Measurements from ENCODE around the gene DUSP28.

DUSP28 gene

GRCh38 chr2:240586919-240587800, 27.0 kb downstream of the DUSP28 start:
- DNase-seq: peak; percentile 40 to 57

DNA sequence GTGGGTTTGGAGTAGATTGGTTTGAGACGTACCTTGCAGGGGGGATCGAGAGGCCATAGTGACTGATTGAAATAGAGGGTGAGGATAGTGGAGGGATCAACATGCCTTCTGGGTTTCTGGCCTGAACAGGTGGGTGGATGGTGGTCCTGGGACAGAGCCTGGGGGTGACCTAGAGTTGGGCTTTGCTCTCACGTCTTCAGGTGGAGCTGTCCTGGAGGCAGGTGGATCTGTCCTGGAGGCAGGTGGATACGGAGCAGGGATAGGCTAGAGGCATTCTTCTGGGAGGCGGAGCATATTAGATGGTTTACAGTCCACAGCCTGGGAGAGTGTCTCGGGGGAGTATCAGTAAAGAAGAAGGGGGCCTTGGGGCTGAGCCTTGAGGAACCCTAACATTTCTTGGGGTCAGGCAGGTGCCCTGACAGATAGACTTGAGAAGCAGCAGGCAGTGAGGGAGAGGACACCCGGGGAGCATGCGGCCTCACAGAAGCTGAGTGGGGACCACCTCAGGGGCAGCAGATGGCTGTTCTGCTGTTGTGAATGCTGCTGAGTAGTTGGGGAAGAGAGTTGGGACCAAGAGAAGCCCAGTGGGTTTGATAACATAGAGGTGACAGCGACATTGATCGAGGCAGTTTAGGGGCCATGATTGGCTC, 28.0 kb downstream of the DUSP28 start:
- DNase-seq: no peak

DNA sequence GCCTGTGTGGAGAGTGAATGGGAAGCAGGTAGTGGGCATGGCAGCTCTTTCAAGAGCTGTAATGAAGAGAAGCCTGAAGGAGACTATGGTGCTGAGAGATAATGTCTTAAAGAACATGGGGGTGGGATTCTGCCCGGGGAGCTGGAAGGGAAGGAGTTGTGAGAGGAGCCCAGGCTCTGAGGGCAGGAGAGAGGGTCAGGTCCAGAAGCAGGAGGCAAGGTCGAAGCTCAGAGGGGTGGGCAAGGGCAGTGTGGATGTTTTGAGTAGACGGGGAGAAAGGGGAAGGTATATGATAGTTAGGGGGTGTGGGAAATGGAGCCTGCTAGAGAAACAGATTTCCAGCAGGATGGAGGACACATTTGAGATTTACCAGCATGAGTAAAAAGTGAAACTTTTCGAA, 28.5 kb downstream of the DUSP28 start:
- no peak for DNase-seq

DNA sequence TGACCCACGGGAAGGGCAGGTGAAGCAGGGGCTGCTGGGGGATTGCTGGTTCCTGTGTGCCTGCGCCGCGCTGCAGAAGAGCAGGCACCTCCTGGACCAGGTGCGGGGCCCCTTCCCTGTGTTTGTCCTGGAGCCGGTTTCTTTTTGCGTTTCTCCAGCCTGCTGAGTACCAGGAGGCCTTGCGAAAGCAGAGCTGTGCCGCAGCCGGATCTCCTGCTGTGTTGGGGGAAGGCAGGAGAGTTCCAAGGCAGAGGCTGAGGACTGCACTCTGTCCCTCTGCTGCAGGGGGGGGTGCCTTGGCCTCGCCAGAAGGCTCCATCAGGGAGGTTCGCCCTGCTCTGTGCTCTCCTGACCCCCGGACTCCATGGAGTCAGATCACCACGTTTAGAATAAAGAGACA, 29.2 kb downstream of the DUSP28 start:
- DNase-seq: no peak

GRCh38 chr2:240589850-240590525, 29.8 kb downstream of the DUSP28 start:
- no peak for DNase-seq

DNA sequence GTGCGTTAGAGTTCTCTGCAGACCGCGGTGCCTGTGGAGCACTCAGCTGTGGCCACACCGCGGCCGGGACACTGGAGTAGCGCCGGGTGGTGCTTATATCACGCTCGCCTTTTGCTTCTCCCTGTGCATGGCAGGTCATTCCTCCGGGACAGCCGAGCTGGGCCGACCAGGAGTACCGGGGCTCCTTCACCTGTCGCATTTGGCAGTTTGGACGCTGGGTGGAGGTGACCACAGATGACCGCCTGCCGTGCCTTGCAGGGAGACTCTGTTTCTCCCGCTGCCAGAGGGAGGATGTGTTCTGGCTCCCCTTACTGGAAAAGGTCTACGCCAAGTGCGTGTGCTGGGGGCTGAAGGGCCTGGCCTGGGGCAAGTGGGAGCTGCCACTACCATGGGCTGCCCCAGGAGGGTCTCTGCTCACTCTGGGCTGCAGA, 30.5 kb downstream of the DUSP28 start:
- DNase-seq: no peak

GRCh38 chr2:240591226-240591625, 31.1 kb downstream of the DUSP28 start:
- DNase-seq: no peak

GRCh38 chr2:240591784-240592183, 31.6 kb downstream of the DUSP28 start:
- no peak for DNase-seq

DNA sequence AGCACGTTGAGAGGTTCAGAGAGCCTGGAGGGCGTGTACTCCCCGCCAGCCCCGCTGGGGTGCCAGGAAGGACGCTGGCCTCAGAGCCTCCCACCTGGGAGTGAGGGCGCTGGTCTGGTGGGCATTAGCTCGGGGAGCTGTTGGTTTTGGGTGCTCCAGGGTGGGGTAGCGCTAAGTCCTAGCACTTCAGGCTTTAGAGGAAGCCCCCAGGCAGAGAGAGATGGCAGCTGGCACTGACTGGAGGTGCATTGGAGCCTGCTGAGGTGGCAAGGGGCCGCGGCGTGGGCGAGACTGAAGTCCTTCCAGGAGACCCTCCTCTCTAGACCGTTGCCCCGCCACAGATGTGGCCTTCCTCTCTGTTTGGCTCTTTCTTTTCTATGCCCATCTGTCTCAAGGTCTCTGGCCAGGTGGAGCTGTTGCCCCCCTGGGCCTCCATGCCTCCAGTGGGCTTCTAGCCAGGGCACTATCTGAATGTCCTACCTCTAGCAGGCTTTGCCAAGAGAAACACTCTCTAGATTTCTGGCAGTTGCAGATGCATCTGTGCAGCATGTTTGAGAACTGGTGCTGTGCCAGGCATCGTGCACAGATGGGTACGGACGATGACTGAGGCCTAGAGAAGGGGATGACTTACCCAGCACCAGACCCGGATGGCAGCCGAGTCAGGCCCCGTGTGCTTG, 33.0 kb downstream of the DUSP28 start:
- no peak for DNase-seq

DNA sequence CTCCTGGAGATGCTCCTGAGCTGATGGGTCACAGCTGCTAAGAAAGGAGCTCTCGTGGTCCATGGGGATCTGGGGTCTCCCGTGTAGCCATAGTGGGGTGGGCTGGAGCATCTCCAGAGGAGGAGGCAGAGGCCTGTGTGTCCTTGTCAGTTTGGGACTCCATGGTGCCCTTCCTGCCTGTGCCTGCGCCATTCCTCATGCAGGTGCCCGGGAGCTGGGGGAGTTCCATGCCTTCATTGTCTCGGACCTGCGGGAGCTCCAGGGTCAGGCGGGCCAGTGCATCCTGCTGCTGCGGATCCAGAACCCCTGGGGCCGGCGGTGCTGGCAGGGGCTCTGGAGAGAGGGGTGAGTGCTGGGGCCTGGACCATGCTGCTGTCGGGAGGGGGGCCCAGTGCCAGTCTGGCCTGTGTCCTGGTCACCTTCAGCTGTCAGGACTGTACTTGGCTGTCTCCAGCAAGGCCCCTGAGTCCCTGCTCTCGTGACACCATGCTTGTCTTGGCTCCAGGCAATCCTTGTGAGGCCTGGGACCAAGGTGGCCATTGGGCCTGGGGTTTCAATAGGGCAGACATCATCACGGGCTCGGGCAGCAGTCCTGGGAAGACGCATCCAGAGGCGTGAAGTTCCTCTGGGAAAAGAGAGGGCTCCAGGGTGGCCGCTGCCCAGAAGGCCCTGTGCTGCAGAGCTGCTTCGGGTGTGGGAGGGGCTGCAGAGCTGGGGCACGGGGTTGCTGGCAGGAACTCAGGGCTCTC, 33.7 kb downstream of the DUSP28 start:
- DNase-seq: no peak

DNA sequence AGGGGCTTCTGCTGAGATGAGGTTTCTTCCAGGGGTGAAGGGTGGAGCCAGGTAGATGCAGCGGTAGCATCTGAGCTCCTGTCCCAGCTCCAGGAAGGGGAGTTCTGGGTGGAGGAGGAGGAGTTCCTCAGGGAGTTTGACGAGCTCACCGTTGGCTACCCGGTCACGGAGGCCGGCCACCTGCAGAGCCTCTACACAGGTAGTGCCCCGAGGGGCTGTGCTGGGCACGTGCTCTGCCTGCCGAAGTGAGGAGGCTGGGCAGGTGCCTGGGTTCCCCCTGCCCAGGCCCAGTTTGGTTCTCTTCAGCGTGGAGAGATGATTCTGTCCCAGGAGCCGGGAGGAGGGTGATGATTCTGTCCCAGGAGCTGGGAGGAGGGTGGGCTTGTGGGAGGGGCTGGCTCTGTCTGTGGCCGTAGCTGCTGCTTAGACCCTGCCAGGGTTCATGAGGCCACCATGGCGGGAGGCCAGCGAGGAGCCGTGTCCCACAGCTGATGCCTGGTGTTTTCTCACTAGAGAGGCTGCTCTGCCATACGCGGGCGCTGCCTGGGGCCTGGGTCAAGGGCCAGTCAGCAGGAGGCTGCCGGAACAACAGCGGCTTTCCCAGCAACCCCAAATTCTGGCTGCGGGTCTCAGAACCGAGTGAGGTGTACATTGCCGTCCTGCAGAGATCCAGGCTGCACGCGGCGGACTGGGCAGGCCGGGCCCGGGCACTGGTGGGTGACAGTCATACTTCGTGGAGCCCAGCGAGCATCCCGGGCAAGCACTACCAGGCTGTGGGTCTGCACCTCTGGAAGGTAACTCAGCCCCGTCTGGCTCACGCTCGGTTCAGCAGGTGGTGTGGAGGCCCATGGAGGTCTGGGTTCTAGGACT, 34.6 kb downstream of the DUSP28 start:
- DNase-seq: no peak

DNA sequence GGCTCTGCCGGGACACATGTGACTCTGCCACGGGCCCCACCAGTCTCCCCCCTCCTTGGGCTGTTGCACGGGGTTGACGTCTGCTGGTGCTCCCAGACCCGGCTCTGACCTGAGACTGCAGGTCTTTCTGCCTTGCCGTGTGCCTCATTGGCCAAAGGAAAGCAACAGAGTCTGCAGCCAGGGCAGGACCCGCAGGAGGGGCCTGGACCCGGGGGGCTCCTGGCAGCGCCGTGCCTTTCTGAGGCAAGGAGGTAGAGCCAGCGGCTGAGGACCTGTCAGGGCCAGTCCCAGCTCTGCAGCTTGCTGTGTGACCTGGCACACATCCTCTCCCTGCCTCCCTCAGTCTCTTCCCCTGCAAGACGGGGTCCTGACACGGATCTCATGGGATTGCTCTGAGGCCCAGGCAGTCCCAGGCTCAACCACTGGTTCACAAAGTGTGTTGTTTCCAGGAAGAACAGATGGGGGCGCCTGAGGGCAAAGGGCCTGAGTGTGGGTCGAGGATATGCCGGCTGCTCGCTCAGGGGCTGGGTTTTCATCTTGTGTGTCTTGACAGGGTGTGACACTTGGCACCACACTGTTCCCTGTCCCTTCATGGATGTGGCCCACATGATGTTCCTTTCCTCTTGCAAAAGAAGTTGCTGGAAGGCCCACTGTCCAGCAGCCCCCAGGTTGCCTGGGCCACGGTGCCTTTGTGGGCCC, 35.4 kb downstream of the DUSP28 start:
- no peak for DNase-seq

- DNase-seq: no peak
Measured at GRCh38 chr2:240596080-240596460, 35.9 kb downstream of the DUSP28 start.

GRCh38 chr2:240596491-240596931, 36.4 kb downstream of the DUSP28 start:
- no peak for DNase-seq

DNA sequence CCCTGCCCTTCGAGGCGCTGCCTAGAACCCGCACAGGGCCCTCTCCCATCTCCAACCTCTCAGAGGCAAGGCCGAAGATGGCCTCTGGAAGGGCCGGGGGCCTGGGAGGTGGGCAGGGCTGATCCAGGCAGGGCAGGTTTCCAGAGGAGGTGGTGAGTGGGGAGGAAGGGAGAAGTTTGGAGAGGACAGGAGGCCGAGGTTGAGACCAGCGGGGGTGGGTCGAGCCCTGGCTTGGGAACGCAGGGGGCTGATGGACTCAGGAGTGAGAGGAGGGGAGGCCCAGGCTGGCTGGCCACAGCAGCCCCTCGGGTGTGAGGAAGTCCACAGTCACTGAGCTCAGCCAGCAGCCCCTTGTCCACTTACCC, 36.9 kb downstream of the DUSP28 start:
- no peak for DNase-seq

DNA sequence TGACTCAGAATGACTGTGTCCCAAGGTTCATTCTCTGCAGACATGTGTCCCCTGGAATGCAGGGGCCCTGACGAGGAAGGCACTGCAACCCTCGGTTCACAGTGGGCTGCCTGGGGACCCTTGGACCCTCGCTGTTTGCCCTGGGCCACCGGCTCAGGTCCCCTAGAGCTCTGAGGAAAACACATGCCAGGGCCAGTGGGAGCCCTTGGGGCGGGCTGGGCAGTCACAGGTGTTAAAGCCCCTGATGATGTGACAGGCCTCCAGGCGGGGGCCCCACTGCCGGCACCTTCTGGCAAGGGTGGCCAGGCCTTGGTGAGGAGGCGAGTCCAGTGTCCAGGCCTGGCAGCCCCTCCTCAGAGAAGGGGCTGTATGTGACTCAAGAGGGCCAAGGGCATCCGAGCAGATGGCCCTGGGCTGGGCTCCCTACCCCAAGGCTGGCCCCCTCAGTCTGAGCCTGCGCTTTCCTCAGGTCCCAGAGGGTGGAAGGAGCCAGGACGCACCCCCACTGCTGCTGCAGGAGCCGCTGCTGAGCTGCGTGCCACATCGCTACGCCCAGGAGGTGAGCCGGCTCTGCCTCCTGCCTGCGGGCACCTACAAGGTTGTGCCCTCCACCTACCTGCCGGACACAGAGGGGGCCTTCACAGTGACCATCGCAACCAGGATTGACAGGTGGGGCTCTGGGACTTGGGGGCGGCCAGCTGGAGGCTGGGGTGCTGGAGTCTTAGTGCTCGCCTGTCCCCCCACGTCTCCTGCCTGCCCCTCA, 37.4 kb downstream of the DUSP28 start:
- no peak for DNase-seq

DNA sequence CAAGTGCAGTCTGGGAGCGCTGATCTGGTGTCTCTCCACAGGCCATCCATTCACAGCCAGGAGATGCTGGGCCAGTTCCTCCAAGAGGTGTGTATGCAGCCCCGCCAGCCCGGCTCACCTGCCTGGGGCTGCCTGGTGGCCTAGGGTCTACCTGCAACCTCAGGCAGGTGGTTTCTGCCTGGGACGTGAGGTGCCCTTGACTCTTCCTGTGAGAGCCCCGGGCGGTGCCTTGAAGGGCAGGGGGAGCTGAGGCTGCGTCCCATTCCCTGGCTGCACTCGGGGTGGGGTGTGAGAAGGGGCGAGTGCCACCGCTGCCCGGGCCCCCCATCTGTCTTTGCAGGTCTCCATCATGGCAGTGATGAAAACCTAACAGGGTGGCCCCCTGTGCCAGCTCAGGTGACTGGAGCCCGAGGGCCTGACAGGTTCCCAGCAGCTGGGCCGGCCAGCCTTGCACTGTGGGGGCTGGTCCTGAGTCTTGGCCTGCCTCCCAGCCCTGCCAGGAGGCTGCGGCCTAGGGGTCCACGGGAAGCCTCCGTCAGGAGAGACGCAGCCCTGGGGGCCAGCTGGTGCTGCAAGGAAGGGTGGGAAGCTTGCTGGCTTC, 38.3 kb downstream of the DUSP28 start:
- DNase-seq: no peak

GRCh38 chr2:240599141-240599583, 39.0 kb downstream of the DUSP28 start:
- no peak for DNase-seq

DNA sequence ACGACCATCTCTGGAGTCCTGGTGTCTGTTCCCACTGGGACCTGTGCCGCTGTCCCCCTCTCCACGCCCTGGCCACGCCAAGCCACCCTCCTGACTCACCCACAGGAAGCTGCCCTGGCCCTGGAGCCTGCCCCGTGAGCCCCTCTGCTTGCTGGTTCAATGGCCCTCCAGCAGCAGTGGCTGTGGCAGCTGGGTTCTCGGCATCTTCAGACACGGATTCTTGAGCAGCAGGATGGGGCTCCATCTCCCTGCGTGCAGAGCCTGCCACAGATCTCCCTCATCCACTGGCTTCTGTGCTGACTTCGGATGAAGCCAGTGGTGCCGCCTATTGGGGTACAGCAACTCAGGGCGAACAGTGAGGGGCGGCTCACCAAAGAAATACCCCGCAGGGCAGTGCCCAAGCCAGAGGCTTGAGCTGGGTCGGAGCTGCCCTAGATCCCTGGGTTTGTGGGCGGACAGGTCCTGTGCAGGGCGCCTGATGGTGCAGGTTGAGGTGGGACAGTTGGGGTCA, 40.3 kb downstream of the DUSP28 start:
- no peak for DNase-seq

Measured in SHP77 (cell line).